IMR-90 (cell line): Measurements from ENCODE around the gene PRODH2. TPM values are rescaled to one million over a fixed set of nuclear protein-coding genes. Genes with fewer than 3 reads are reported as not detected.

Experiments
- ATAC-seq: fragments of 200-7000 bp; cut with Tn5 transposase; 2 replicates; pipeline ENCODE4 v1.9.1; 2020; ENCODE audit warnings: low read depth, mild to moderate bottlenecking, moderate library complexity
- BruUV-seq: library from RNA; stranded (reverse); fragments of 400-500 nt; replicated peaks from 2 replicates; lab custom pipeline; 2021; lab: Mats Ljungman, UMichigan
- CTCF ChIA-PET: fragments of 300-600 bp; formaldehyde crosslinking; extraction: SDS; loops from one replicate; lab custom pipeline; 2021; ENCODE audit warnings: antibody characterized with exemption; lab: Yijun Ruan, JAX
- POLR2A ChIA-PET: fragments of 300-600 bp; sonication (Branson Sonifier 250); formaldehyde crosslinking; loops from one replicate; lab custom pipeline; 2022; ENCODE audit warnings: antibody characterized with exemption; ENCODE audit not compliant: unreplicated experiment; lab: Charles Lee
- DNase-seq: peaks from one replicate; pipeline ENCODE4 v3.0.0; 2013
- H2AFZ ChIP-seq: replicated peaks from 2 replicates; pipeline ENCODE3; 2013; ENCODE audit warnings: low read length, mild to moderate bottlenecking; ENCODE audit not compliant: poor library complexity
- H2AK5ac ChIP-seq: 2 replicates; pipeline ENCODE4 v1.6.1; 2013; ENCODE audit warnings: low read depth, low read length, inconsistent platforms
- H2AK9ac ChIP-seq: replicated peaks from 2 replicates; pipeline ENCODE3; 2013; ENCODE audit warnings: mild to moderate bottlenecking, low read depth, low read length, moderate library complexity; ENCODE audit not compliant: poor library complexity
- H2BK120ac ChIP-seq: 2 replicates; pipeline ENCODE4 v1.6.1; 2013; ENCODE audit warnings: low read depth, low read length, inconsistent platforms
- H2BK15ac ChIP-seq: 3 replicates; pipeline ENCODE4 v1.6.1; 2013; ENCODE audit warnings: low read depth, low read length, inconsistent platforms
- H2BK20ac ChIP-seq: 2 replicates; pipeline ENCODE4 v1.6.1; 2013; ENCODE audit warnings: low read depth, mild to moderate bottlenecking, inconsistent platforms, low read length, moderate library complexity
- H2BK5ac ChIP-seq: 2 replicates; pipeline ENCODE4 v1.6.1; 2013; ENCODE audit warnings: mild to moderate bottlenecking, low read depth, low read length, inconsistent platforms; ENCODE audit not compliant: poor library complexity, severe bottlenecking
- H3K14ac ChIP-seq: replicated peaks from 2 replicates; pipeline ENCODE4 v1.6.1; 2013; ENCODE audit warnings: low read depth, low read length, inconsistent platforms
- H3K18ac ChIP-seq: 2 replicates; pipeline ENCODE4 v1.6.1; 2013; ENCODE audit warnings: low read depth, low read length, control low read depth
- H3K23ac ChIP-seq: 2 replicates; pipeline ENCODE4 v1.6.1; 2013; ENCODE audit warnings: low read depth, low read length, inconsistent platforms
- H3K27ac ChIP-seq: 2 replicates; pipeline ENCODE4 v1.5.1; 2013; ENCODE audit warnings: mild to moderate bottlenecking, control low read depth, low read length; ENCODE audit not compliant: insufficient read depth
- H3K27me3 ChIP-seq: 2 replicates; pipeline ENCODE4 v1.6.1; 2013; ENCODE audit warnings: low read length; ENCODE audit not compliant: control insufficient read depth, insufficient read depth
- H3K36me3 ChIP-seq: 2 replicates; pipeline ENCODE4 v1.6.1; 2013; ENCODE audit warnings: low read length, mixed read lengths; ENCODE audit not compliant: control insufficient read depth, insufficient read depth
- H3K4ac ChIP-seq: 2 replicates; pipeline ENCODE4 v1.6.1; 2013; ENCODE audit warnings: low read depth, low read length, inconsistent platforms
- H3K4me1 ChIP-seq: 2 replicates; pipeline ENCODE4 v1.6.1; 2013; ENCODE audit warnings: low read length, mixed read lengths; ENCODE audit not compliant: control insufficient read depth, insufficient read depth
- H3K4me2 ChIP-seq: 2 replicates; pipeline ENCODE4 v1.6.1; 2013; ENCODE audit warnings: low read depth, mild to moderate bottlenecking, control low read depth, low read length, moderate library complexity
- H3K4me3 ChIP-seq: 2 replicates; pipeline ENCODE4 v1.5.1; 2013; ENCODE audit warnings: low read depth, mild to moderate bottlenecking, control low read depth, low read length, moderate library complexity; ENCODE audit not compliant: insufficient read depth
- H3K56ac ChIP-seq: 2 replicates; pipeline ENCODE4 v1.6.1; 2013; ENCODE audit warnings: low read length, inconsistent platforms; ENCODE audit not compliant: insufficient read depth; ENCODE audit errors: extremely low read depth
- H3K79me1 ChIP-seq, 2 experiments: 2 replicates each; pipeline ENCODE4 v1.6.1; 2013; ENCODE audit warnings: low read length in 2 of 2, inconsistent platforms in 1 of 2, low read depth in 1 of 2
- H3K9ac ChIP-seq: 2 replicates; pipeline ENCODE4 v1.6.1; 2013; ENCODE audit warnings: low read depth, low read length, control low read depth
- H3K9me1 ChIP-seq: 2 replicates; pipeline ENCODE4 v1.6.1; 2013; ENCODE audit warnings: low read length, inconsistent platforms; ENCODE audit not compliant: insufficient read depth
- H3K9me3 ChIP-seq: 2 replicates; pipeline ENCODE4 v1.6.1; 2013; ENCODE audit warnings: low read length; ENCODE audit not compliant: control insufficient read depth, insufficient read depth
- H4K20me1 ChIP-seq: 2 replicates; pipeline ENCODE4 v1.6.1; 2013; ENCODE audit warnings: low read length, inconsistent platforms; ENCODE audit not compliant: insufficient read depth
- H4K5ac ChIP-seq: 2 replicates; pipeline ENCODE4 v1.6.1; 2013; ENCODE audit warnings: mild to moderate bottlenecking, low read depth, low read length, control low read depth
- H4K8ac ChIP-seq, 2 experiments: 2 replicates each; pipeline ENCODE4 v1.6.1; 2013; ENCODE audit warnings: low read depth in 2 of 2, low read length in 2 of 2, control low read depth in 1 of 2, inconsistent platforms in 1 of 2
- H4K91ac ChIP-seq: 2 replicates; pipeline ENCODE4 v1.6.1; 2013; ENCODE audit warnings: low read depth, low read length, inconsistent platforms; ENCODE audit not compliant: insufficient read depth
- BHLHE40 ChIP-seq: fragments of 150-350 bp; IDR thresholded peaks from 2 replicates; pipeline ENCODE4 v1.6.1; 2016; ENCODE audit warnings: mild to moderate bottlenecking, low read depth, low read length
- CHD1 ChIP-seq: IDR thresholded peaks from 2 replicates; pipeline ENCODE4 v1.6.1; 2012; ENCODE audit warnings: low read depth, low read length, improper control_type of control experiment
- FOS ChIP-seq: fragments of 150-350 bp; IDR thresholded peaks from 2 replicates; pipeline ENCODE4 v1.6.1; 2016; ENCODE audit warnings: low read depth, low read length
- POLR2A ChIP-seq: IDR thresholded peaks from 2 replicates; pipeline ENCODE4 v1.6.1; 2012; ENCODE audit warnings: mild to moderate bottlenecking, low read depth, low read length
- RAD21 ChIP-seq: IDR thresholded peaks from 2 replicates; pipeline ENCODE4 v1.6.1; 2012; ENCODE audit warnings: low read length, improper control_type of control experiment
- RCOR1 ChIP-seq: IDR thresholded peaks from 2 replicates; pipeline ENCODE4 v1.6.1; 2012; ENCODE audit warnings: mild to moderate bottlenecking, low read length, improper control_type of control experiment; ENCODE audit not compliant: insufficient replicate concordance
- RFX5 ChIP-seq: IDR thresholded peaks from 2 replicates; pipeline ENCODE4 v1.8.0; 2012; ENCODE audit warnings: low read depth, mild to moderate bottlenecking, low read length, moderate library complexity
- SMC3 ChIP-seq: fragments of 150-350 bp; IDR thresholded peaks from 2 replicates; pipeline ENCODE4 v1.6.1; 2016; ENCODE audit warnings: low read depth, mild to moderate bottlenecking, antibody characterized with exemption, low read length, moderate library complexity
- WGBS, 2 experiments: methylation state at CpG; one replicate each; pipeline versions ENCODE4 v1.1.5 to v1.1.7; 2013; ENCODE audit warnings: missing lambda C conversion rate in 2 of 2; ENCODE audit not compliant: insufficient read length in 1 of 2; ENCODE audit errors: extremely low coverage in 2 of 2; 5-methylcytosine and 5-hydroxymethylcytosine counted together
- dilution Hi-C: fragments of 300-500 bp; cut with HindIII; formaldehyde crosslinking; loops from one replicate; pipeline ENCODE4 v1.14.3; 2018; ENCODE audit warnings: low sequenced_read_pairs; ENCODE audit not compliant: unreplicated experiment
- in situ Hi-C: fragments of 300-500 bp; cut with MboI; formaldehyde crosslinking; loops from 3 replicates; pipeline ENCODE4 v1.14.3; 2019; ENCODE audit warnings: low sequenced_read_pairs, inconsistent platforms, mixed read lengths
- intact Hi-C: fragments of 100-400 bp; cut with micrococcal nuclease; formaldehyde crosslinking; loops from 2 replicates; pipeline ENCODE4 v1.10.0; 2022
- polyA plus RNA-seq, 3 experiments: library from polyadenylated mRNA; depleted of rRNA; stranded (reverse); fragments of >200 nt; gene quantifications; 2 replicates each; pipeline ENCODE4 v1.2.3, GENCODE V29; 2012; ENCODE audit warnings: low replicate concordance in 1 of 3
- total RNA-seq: library from RNA; depleted of rRNA; stranded (reverse); fragments of >200 nt; gene quantifications from 2 replicates; pipeline ENCODE4 v1.2.3, GENCODE V29; 2012

PRODH2 gene
- total and polyA plus RNA-seq, 2 of the 4 experiments (the other 2 are of a cell fraction): not detected

DNA sequence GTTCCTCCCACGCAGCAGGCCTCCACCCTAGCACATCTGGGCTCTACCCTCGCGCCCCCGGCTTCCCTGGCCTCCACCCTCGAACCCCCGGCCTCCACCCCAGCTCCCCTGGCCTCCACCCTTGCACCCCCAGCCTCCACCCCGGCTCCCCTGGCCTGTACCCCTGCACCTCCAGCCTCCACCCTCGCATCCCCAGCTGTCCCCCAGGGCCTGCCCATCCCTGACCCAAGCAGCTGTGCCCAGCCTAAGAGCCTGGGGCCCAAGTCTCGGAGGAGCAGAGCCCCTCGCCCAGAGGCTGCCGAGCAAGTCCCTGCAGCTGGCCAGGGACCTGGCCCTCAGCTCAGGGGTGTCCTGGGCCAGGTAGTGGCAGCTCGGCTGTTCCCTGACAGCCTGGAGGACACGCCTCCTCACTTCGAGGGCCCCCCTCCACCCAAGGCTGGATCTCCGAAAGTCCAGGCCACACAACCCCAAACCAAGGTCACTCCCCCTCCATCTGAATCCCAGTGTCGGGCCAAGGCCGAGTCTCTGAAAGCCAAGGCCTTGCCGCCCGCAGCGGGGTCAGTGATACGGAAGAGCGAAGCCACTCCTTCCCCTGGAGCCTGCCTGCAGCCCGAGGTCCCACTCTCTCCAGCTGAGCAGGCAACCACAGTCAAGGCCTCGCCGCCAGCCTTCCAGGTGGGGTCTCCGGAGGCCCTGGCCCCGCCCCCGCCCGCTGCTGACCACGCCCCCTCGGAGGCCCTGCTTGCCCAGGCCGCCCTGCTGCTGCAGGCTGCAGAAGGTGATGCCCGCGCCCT, 45.2 kb downstream of the PRODH2 start:
- no TSS peak for BruUV-seq
- peaks cover 20% of the 10 kb centered on the region for H3K36me3 ChIP-seq
- intact Hi-C loops (no loop called here), dilution Hi-C loops (no loop called here), in situ Hi-C loops (no loop called here)
- no peak overlapping the region for H3K4me3 ChIP-seq
- H2BK5ac ChIP-seq: no peak overlapping the region
- H3K14ac ChIP-seq: no peak overlapping the region
- DNase-seq (no peak), ATAC-seq (no peak; the same call in 1 of the 2 replicates)
- no peak overlapping the region for H2AFZ ChIP-seq
- no peak for TF ChIP-seq CHD1
- no peak for TF ChIP-seq RCOR1
- no peak for TF ChIP-seq RAD21
- no peak for TF ChIP-seq RFX5
- TF ChIP-seq POLR2A: no peak
- TF ChIP-seq FOS: no peak
- TF ChIP-seq SMC3: no peak
- no peak for TF ChIP-seq BHLHE40
- POLR2A ChIA-PET: no interaction called here
- no peaks in the 10 kb centered on the region for H3K4me1 ChIP-seq
- no peak overlapping the region for H2AK9ac ChIP-seq
- no peak overlapping the region for H2BK120ac ChIP-seq
- H3K9me3 ChIP-seq: no peaks in the 10 kb centered on the region
- H3K4ac ChIP-seq: no peak overlapping the region
- H2BK20ac ChIP-seq: no peak overlapping the region
- no peak overlapping the region for H3K4me2 ChIP-seq
- no peaks in the 10 kb centered on the region for H3K27me3 ChIP-seq
- WGBS, 2 experiments: 88% methylated on average over 4 of the region's 34 CpGs; no CpG with 5 or more reads in 1 of the 2 experiments
- no peak overlapping the region for H3K27ac ChIP-seq
- no peaks in the 10 kb centered on the region for H4K20me1 ChIP-seq
- H3K9me1 ChIP-seq: no peaks in the 10 kb centered on the region
- no peak overlapping the region for H4K5ac ChIP-seq
- no peak overlapping the region for H3K56ac ChIP-seq
- no peak overlapping the region for H2BK15ac ChIP-seq
- H3K79me1 ChIP-seq: no peaks in the 10 kb centered on the region
- no peak overlapping the region for H3K18ac ChIP-seq
- H3K9ac ChIP-seq: no peak overlapping the region
- CTCF ChIA-PET: no interaction called here
- no peak overlapping the region for H4K91ac ChIP-seq
- no peak overlapping the region for H4K8ac ChIP-seq
- no peak overlapping the region for H3K23ac ChIP-seq
- H2AK5ac ChIP-seq: no peak overlapping the region
